Stomach (tissue), 4 donors: ENCODE results near the gene F2RL1.

ENCODE experiments used
- EP300 ChIP-seq: sonication (generic); formaldehyde crosslinking; IDR thresholded peaks from one replicate; pipeline ENCODE4 v1.6.1; 2017; ENCODE audit warnings: antibody characterized with exemption
- POLR2A ChIP-seq, 4 donors: fragments of 450-650 bp; IDR thresholded peaks; one replicate each; pipeline ENCODE4 v1.6.1; 2016; ENCODE audit warnings: antibody characterized with exemption in 4 of 4, control low read depth in 2 of 4, mild to moderate bottlenecking in 1 of 4, moderate library complexity in 1 of 4
- POLR2AphosphoS5 ChIP-seq, 3 donors: sonication (generic); formaldehyde crosslinking; IDR thresholded peaks; one replicate each; pipeline ENCODE4 v1.6.1; 2016; ENCODE audit warnings: antibody characterized with exemption in 3 of 3
- TF ChIP-seq, protein P1 (sequence below), 7 experiments: fragments of 450-650 bp in 4 of 7; fragments of 200-600 bp in 3 of 7; sonication (generic) in 3 of 7; IDR thresholded peaks; one replicate each; pipeline ENCODE4 v1.5.1; 2016 to 2019; ENCODE audit warnings: antibody characterized with exemption in 7 of 7, control low read depth in 2 of 7, mild to moderate bottlenecking in 1 of 7

DNA sequence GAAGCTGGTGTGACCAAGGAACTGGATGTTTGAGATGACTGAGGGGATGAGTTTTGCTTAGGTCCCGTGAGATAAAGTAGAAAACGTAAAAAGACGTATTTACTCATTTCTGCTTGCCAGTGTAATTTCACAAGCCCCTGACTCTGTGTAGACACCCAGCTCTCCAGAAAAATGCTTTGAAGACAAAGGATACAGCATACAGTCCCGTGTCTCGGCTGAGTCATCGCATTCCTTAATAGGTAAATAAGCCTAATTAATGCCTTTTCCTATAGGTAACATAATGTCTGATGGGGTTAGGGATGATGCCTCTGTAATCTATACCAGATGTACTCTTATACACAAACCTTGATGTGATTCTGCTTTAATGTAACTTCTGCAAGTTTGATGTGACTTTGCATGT lies 51.2 kb downstream of the F2RL1 start:
- TF ChIP-seq, protein P1, sequence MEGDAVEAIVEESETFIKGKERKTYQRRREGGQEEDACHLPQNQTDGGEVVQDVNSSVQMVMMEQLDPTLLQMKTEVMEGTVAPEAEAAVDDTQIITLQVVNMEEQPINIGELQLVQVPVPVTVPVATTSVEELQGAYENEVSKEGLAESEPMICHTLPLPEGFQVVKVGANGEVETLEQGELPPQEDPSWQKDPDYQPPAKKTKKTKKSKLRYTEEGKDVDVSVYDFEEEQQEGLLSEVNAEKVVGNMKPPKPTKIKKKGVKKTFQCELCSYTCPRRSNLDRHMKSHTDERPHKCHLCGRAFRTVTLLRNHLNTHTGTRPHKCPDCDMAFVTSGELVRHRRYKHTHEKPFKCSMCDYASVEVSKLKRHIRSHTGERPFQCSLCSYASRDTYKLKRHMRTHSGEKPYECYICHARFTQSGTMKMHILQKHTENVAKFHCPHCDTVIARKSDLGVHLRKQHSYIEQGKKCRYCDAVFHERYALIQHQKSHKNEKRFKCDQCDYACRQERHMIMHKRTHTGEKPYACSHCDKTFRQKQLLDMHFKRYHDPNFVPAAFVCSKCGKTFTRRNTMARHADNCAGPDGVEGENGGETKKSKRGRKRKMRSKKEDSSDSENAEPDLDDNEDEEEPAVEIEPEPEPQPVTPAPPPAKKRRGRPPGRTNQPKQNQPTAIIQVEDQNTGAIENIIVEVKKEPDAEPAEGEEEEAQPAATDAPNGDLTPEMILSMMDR (IDR thresholded peaks at IDR 0.05): no peak
- TF ChIP-seq POLR2A (IDR thresholded peaks at IDR 0.05): no peak
- TF ChIP-seq EP300: no peak
- TF ChIP-seq POLR2AphosphoS5 (IDR thresholded peaks at IDR 0.05): no peak
